Measurements from ENCODE around the gene ARID3B. TPM values are rescaled to one million over a fixed set of nuclear protein-coding genes. Genes with fewer than 3 reads are reported as not detected.

ARID3B gene
- total RNA-seq, 1 experiment from 2014 or later: 19.0 TPM

DNA sequence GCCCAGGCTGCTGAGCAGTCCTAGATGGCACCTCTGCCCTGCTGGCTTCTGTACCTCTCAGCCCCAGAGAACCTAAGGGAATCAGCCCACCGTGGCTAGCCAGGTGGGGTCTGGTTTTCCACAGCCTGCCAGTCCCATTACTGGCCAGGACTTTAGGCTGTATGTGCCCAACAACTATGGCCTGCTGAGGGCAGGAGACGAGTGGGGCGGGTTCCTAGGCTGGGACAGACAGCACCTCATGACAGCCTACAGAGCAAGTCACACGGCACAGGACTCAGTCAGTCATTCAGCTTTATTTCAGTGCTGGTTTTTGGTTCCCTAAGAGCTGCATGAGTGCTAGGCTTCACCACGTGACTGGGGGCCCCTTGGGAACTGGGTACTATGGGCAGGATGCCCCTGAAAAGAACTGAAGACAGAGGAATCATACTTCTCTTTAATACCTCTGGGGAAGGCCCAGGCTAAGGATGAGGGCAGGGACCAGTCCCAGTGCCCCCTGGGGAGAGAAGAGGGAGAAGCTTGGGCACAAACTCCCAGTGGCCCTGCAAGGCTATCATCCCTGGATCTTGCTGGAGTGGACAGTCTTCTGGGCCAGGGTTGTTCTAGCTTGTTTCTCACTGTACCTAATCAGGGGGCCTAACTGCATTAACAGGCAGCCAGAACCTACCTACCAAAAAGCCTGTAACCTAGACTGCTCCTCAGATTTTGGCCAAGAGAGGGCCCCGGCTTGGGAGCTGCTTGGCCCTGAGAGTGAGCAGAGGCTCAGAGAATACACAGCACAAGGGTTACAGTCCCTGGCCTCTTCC, 89.5 kb downstream of the ARID3B start:
- ATAC-seq: no peak

DNA sequence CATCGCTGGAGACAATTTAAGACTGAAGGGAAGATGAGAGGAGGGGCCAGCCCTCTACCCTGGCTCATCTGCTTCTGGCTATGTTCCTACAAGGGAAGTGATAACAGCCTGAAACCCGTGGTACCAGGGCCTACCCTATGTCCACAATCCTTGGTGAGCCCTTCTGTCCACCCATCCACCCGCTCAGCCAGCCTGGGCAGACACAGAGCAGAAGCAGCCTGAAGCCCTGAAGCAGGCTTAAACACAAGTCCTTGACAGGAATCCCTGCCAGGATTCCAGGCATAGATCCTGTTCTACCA, 90.0 kb downstream of the ARID3B start:
- peaks cover 46% of the 10 kb centered on the region for H3K36me3 ChIP-seq (ENCODE audit: low read depth, low read length)
- H3K27ac ChIP-seq (ENCODE audit: low read length): no peak overlapping the region
- DNase-seq (no peak), ATAC-seq (no peak)
- TF ChIP-seq EZH2 (IDR thresholded peaks at IDR 0.05; ENCODE audit: low read length, unreplicated experiment) (no peak), EZH2phosphoT487 (IDR thresholded peaks at IDR 0.05; ENCODE audit: borderline replicate concordance, low read length) (no peak)
- TF ChIP-seq, protein P1, sequence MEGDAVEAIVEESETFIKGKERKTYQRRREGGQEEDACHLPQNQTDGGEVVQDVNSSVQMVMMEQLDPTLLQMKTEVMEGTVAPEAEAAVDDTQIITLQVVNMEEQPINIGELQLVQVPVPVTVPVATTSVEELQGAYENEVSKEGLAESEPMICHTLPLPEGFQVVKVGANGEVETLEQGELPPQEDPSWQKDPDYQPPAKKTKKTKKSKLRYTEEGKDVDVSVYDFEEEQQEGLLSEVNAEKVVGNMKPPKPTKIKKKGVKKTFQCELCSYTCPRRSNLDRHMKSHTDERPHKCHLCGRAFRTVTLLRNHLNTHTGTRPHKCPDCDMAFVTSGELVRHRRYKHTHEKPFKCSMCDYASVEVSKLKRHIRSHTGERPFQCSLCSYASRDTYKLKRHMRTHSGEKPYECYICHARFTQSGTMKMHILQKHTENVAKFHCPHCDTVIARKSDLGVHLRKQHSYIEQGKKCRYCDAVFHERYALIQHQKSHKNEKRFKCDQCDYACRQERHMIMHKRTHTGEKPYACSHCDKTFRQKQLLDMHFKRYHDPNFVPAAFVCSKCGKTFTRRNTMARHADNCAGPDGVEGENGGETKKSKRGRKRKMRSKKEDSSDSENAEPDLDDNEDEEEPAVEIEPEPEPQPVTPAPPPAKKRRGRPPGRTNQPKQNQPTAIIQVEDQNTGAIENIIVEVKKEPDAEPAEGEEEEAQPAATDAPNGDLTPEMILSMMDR (conservative IDR thresholded peaks at IDR 0.05; ENCODE audit: low read depth, low read length): no peak
- no peaks in the 10 kb centered on the region for H3K4me1 ChIP-seq (ENCODE audit: insufficient read depth, low read length)
- no peak overlapping the region for H2AFZ ChIP-seq (ENCODE audit: low read length)
- no peaks in the 10 kb centered on the region for H3K79me2 ChIP-seq (ENCODE audit: low read length)
- no peaks in the 10 kb centered on the region for H3F3A ChIP-seq (ENCODE audit: low read length, unreplicated experiment)
- H3K4me2 ChIP-seq (ENCODE audit: low read length): no peak overlapping the region
- H3K9me2 ChIP-seq (replicated peaks; ENCODE audit: low read length): no peaks in the 10 kb centered on the region
- no peaks in the 10 kb centered on the region for H3K27me3 ChIP-seq (ENCODE audit: low read length)
- H4K20me1 ChIP-seq (ENCODE audit: low read length): no peaks in the 10 kb centered on the region
- no peak overlapping the region for H3K9ac ChIP-seq (ENCODE audit: low read length)
- CTCF ChIA-PET: interaction anchor here (1.1 to 1.7 kb wide), 2 partner anchors 138 to 140 kb away, joined by 3 to 5 read pairs; no protein-coding TSS in a partner anchor
- intact Hi-C loops (cut with micrococcal nuclease): loop anchor here (5.0 kb wide), 1 partner anchor 259 kb away; no protein-coding TSS in a partner anchor
- BruUV-seq (replicated peaks): no TSS peak
- no peak overlapping the region for H3K4me3 ChIP-seq (ENCODE audit: low read length)
- H3K9me3 ChIP-seq (ENCODE audit: low read length): no peaks in the 10 kb centered on the region
- POLR2A ChIA-PET (ENCODE audit: unreplicated experiment): no interaction called here

More for the DNA sequence above, 89.5 kb downstream of the ARID3B start:
- H3K79me2 ChIP-seq (ENCODE audit: low read length): no peaks in the 10 kb centered on the region
- no peaks in the 10 kb centered on the region for H3K9me2 ChIP-seq (replicated peaks; ENCODE audit: low read length)
- TF ChIP-seq, protein P1 (conservative IDR thresholded peaks at IDR 0.05; ENCODE audit: low read depth, low read length): no peak
- TF ChIP-seq EZH2phosphoT487 (IDR thresholded peaks at IDR 0.05; ENCODE audit: borderline replicate concordance, low read length) (no peak), EZH2 (IDR thresholded peaks at IDR 0.05; ENCODE audit: low read length, unreplicated experiment) (no peak)
- no peak overlapping the region for H3K9ac ChIP-seq (ENCODE audit: low read length)
- intact Hi-C loops (cut with micrococcal nuclease): loop anchor here (5.0 kb wide), 1 partner anchor 258 kb away; no protein-coding TSS in a partner anchor
- no peaks in the 10 kb centered on the region for H4K20me1 ChIP-seq (ENCODE audit: low read length)
- no TSS peak for BruUV-seq (replicated peaks)
- H3K36me3 ChIP-seq (ENCODE audit: low read depth, low read length): peaks cover 47% of the 10 kb centered on the region
- H3K4me1 ChIP-seq (ENCODE audit: insufficient read depth, low read length): no peaks in the 10 kb centered on the region
- H3K4me2 ChIP-seq (ENCODE audit: low read length): no peak overlapping the region
- H3K27ac ChIP-seq (ENCODE audit: low read length): no peak overlapping the region
- no peaks in the 10 kb centered on the region for H3F3A ChIP-seq (ENCODE audit: low read length, unreplicated experiment)
- H3K27me3 ChIP-seq (ENCODE audit: low read length): no peaks in the 10 kb centered on the region
- DNase-seq: no peak
- ChIA-PET CTCF (interaction anchor here (1.1 kb wide), 1 partner anchor 138 kb away, joined by 3 read pairs; no protein-coding TSS in a partner anchor), POLR2A (ENCODE audit: unreplicated experiment) (interaction anchor here (0.6 kb wide), 1 partner anchor 365 kb away, joined by 3 read pairs; the partner anchor contains the start of gene SCAMP5)
- no peak overlapping the region for H3K4me3 ChIP-seq (ENCODE audit: low read length)
- H2AFZ ChIP-seq (ENCODE audit: low read length): no peak overlapping the region
- H3K9me3 ChIP-seq (ENCODE audit: low read length): no peaks in the 10 kb centered on the region

DNA sequence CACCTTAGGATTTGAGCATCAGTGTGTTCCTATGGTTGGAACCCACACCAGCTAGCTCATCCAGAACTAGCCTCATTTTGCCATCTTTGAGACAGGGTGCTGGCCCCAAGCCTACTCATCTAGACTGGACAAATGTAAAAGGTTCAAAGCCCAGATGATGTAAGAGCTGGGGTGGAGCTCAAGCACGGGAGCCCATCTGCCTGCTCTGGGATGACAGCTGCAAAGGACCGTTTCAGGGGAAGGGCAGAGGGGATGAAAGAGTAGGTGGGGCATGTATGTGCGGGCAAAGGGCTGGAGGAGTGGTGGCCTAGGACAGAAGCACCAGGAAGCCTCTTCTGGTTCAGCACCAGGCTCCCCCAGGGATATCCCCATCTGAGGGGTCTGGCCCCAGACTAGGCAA, 90.4 kb downstream of the ARID3B start:
- Histone ChIP-seq H3K79me2 (ENCODE audit: low read length) (no peaks in the 10 kb centered on the region), H4K20me1 (ENCODE audit: low read length) (no peaks in the 10 kb centered on the region), H3K4me1 (ENCODE audit: insufficient read depth, low read length) (no peaks in the 10 kb centered on the region), H3K9me2 (replicated peaks; ENCODE audit: low read length) (no peaks in the 10 kb centered on the region), H3K27me3 (ENCODE audit: low read length) (no peaks in the 10 kb centered on the region), H3K9ac (ENCODE audit: low read length) (no peak overlapping the region), H3K9me3 (ENCODE audit: low read length) (no peaks in the 10 kb centered on the region), H3K27ac (ENCODE audit: low read length) (no peak overlapping the region), H3K4me2 (ENCODE audit: low read length) (no peak overlapping the region), H3K36me3 (ENCODE audit: low read depth, low read length) (peaks cover 42% of the 10 kb centered on the region), H3F3A (ENCODE audit: low read length, unreplicated experiment) (no peaks in the 10 kb centered on the region), H3K4me3 (ENCODE audit: low read length) (no peak overlapping the region), H2AFZ (ENCODE audit: low read length) (no peak overlapping the region)
- CTCF ChIA-PET: interaction anchor here (1.1 to 1.7 kb wide), 2 partner anchors 137 to 140 kb away, joined by 3 to 5 read pairs; no protein-coding TSS in a partner anchor
- no TSS peak for BruUV-seq (replicated peaks)
- ATAC-seq: no peak
- DNase-seq: no peak
- POLR2A ChIA-PET (ENCODE audit: unreplicated experiment): no interaction called here
- no peak for TF ChIP-seq EZH2 (IDR thresholded peaks at IDR 0.05; ENCODE audit: low read length, unreplicated experiment)
- TF ChIP-seq, protein P1 (conservative IDR thresholded peaks at IDR 0.05; ENCODE audit: low read depth, low read length): no peak
- no peak for TF ChIP-seq EZH2phosphoT487 (IDR thresholded peaks at IDR 0.05; ENCODE audit: borderline replicate concordance, low read length)
- intact Hi-C loops (cut with micrococcal nuclease): loop anchor here (5.0 kb wide), 1 partner anchor 259 kb away; no protein-coding TSS in a partner anchor
